Measurements from ENCODE around the gene CD27.
"Not testable (repeated sequence)": the region's sequence is repeated elsewhere in the genome, so short reads cannot be mapped to it uniquely, and the experiment has no call there.

Gene CD27

DNA sequence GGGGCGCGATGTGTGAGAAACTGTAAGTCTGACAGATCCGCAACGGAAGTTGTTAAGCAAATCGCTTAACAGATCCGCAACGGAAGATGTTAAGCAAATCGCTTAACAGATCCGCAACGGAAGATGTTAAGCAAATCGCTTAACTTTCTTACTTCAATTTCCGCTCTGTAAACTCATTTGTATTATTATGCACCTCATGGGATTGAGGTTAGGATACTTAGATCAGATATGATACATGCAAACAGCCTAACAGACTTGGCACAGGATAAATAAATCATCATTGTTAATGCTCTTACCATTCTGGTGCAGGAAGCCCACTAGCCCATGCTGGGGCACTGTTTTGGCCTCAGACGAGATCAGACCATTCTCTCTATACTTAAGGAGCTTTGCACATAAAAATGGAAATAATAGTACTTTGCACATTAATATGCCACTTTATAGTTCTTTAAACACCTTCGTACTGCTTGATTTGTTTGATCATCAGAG, 49.5 kb downstream of the CD27 start:
- peaks cover 15% of the 10 kb centered on the region for H3K4me1 Mint-ChIP-seq (ENCODE audit: low read depth)
- H3K36me3 Mint-ChIP-seq (ENCODE audit: low read depth) = peaks cover 50% of the 10 kb centered on the region
- intact Hi-C loops (cut with micrococcal nuclease) = loop anchor here (2.0 to 5.0 kb wide), 2 partner anchors 24 to 168 kb away; partner anchors contain the start of genes ING4 and VAMP1
- no peaks in the 10 kb centered on the region for H3K9me3 Mint-ChIP-seq
- H3K27ac Mint-ChIP-seq = peak overlapping the region; percentile 99
- no peaks in the 10 kb centered on the region for H3K27me3 Mint-ChIP-seq
- peak overlapping the region; percentile 95 for H3K4me3 Mint-ChIP-seq

DNA sequence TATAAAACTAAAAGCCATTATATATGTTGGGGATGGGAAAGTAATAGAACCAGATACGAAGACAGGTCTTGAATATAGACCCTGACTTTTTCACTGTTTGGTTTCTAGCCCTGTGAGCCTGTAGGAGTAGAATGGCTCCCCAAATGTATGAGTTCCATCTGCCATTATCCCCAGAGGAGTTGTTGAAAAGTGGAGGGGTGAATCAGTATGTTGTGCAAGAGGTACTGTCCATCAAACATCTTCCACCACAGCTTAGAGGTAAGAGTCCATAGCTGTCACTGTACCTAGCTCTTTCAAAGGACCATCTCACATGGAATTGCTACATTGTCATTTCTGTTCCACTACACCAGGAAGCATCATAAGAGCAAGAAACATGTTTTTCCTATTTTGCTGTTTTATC, 50.2 kb downstream of the CD27 start:
- intact Hi-C loops (cut with micrococcal nuclease) = loop anchor here (2.0 to 5.0 kb wide), 2 partner anchors 24 to 167 kb away; partner anchors contain the start of genes ING4 and VAMP1
- H3K27ac Mint-ChIP-seq = no peak overlapping the region
- no peak overlapping the region for H3K4me3 Mint-ChIP-seq
- H3K36me3 Mint-ChIP-seq (ENCODE audit: low read depth) = peaks cover 50% of the 10 kb centered on the region
- H3K4me1 Mint-ChIP-seq (ENCODE audit: low read depth) = peaks cover 15% of the 10 kb centered on the region
- no peaks in the 10 kb centered on the region for H3K27me3 Mint-ChIP-seq
- H3K9me3 Mint-ChIP-seq = no peaks in the 10 kb centered on the region

DNA sequence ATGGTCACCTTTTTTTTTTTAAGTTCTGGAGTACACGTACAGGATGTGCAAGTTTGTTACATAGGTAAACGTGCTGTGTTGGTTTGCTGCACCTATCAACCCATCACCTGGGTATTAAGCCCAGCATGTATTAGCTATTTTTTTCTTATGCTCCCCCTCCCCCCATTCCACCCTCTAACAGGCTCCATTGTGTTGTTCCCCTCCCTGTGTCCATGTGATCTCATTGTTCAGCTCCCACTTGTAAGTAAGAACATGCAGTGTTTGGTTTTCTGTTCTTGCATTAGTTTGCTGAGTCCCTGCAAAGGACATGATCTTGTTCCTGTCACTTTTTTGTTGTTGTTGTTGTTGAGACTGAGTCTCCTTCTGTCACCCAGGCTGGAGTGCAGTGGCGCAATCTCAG, 52.5 kb downstream of the CD27 start:
- H3K27me3 Mint-ChIP-seq; intact Hi-C loops (cut with micrococcal nuclease); H3K27ac Mint-ChIP-seq; H3K4me3 Mint-ChIP-seq; H3K9me3 Mint-ChIP-seq: not testable (repeated sequence)
- Mint-ChIP-seq H3K36me3 (ENCODE audit: low read depth) (peaks cover 35% of the 10 kb centered on the region), H3K4me1 (ENCODE audit: low read depth) (peaks cover 15% of the 10 kb centered on the region)

DNA sequence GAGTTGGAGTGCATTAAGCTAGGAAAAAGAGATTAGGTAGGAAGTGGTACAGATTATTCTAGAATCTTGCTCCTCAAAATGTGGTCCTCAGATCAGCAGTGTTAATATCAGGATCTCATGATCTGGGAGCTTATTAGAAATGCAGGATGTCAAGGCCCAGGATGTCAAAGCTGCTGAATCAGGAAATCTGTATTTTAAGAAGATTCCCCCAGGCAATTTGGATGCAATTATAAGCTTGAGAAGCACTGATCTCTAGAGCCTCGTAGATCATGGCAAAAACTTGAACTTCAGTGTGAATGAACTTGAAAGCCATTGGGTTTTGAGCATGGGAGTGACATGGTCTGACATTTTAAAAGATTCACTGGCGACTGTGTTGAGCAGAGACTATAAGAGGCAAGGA, 55.7 kb downstream of the CD27 start:
- Mint-ChIP-seq H3K9me3 (no peaks in the 10 kb centered on the region), H3K4me1 (ENCODE audit: low read depth) (peaks cover under 1% of the 10 kb centered on the region), H3K27ac (no peak overlapping the region), H3K4me3 (no peak overlapping the region), H3K36me3 (ENCODE audit: low read depth) (peaks cover 31% of the 10 kb centered on the region), H3K27me3 (no peaks in the 10 kb centered on the region)
- intact Hi-C loops (cut with micrococcal nuclease) = no loop called here
